K562 (cell line): ENCODE results near the gene SLC25A40. TPM values are rescaled to one million over a fixed set of nuclear protein-coding genes. Genes with fewer than 3 reads are reported as not detected.

Experiments
- CHAMP1 ChIP-seq: fragments of 450-650 bp; IDR thresholded peaks from 2 replicates; pipeline ENCODE4 v1.6.1; 2016; ENCODE audit warnings: mild to moderate bottlenecking
- CHD7 ChIP-seq: fragments of 200-600 bp; sonication (generic); IDR thresholded peaks from one replicate; pipeline ENCODE4 v1.6.1; 2012; ENCODE audit warnings: mild to moderate bottlenecking, low read depth, low read length, inconsistent platforms
- PYGO2 ChIP-seq: fragments of 450-650 bp; IDR thresholded peaks from 2 replicates; pipeline ENCODE4 v1.6.1; 2016; ENCODE audit warnings: mild to moderate bottlenecking, missing genetic modification characterization, moderate library complexity, missing compliant biosample characterization
- polyA plus RNA-seq, 8 experiments: library from polyadenylated mRNA; depleted of rRNA in 4 of 8; stranded (reverse) in 5 of 8; unstranded in 3 of 8; fragments of >200 nt; fragmentation: Nextera tagmentation in 2 of 8; fragmentation: Illumina TruSeq in 1 of 8; extraction: Ambion mirVana in 2 of 8; extraction: Trizol in 1 of 8; gene quantifications; 2 replicates each; pipeline versions ENCODE4 v1.2.1 to v1.2.3, GENCODE V29; 2011 to 2014; ENCODE audit warnings: inconsistent platforms in 1 of 8, missing spikeins in 1 of 8
- total RNA-seq, 7 experiments: library from RNA; depleted of rRNA in 6 of 7; stranded (reverse); fragments of >200 nt in 6 of 7; fragmentation: Illumina TruSeq in 2 of 7; extraction: Trizol in 2 of 7; gene quantifications; 2 replicates each; pipeline versions ENCODE4 v1.2.1 to v1.2.3, GENCODE V29; 2011 to 2021; ENCODE audit warnings: low replicate concordance in 1 of 7

SLC25A40 gene
- total and polyA plus RNA-seq, 9 of the 15 experiments (the other 6 are each of a cell fraction or from before 2014, with no cell fraction given): 6.7 to 44.0 (median 26.5) TPM

- TF ChIP-seq CHAMP1 (no peak), PYGO2 (tag) (no peak), CHD7 (no peak)
Measured at GRCh38 chr7:87797395-87797794, 78.8 kb downstream of the SLC25A40 start (continued).
